WERI-Rb-1 (cell line): ENCODE data around the gene LMBRD1.

Source experiments
- DNase-seq: peaks from one replicate; pipeline ENCODE4 v3.0.0-alpha.2; 2020
- H3K27ac ChIP-seq: fragments of 250-450 bp; sonication (Bioruptor Pico); 2 replicates; pipeline ENCODE4 v1.5.1; 2020; ENCODE audit warnings: mild to moderate bottlenecking, moderate library complexity
- H3K27me3 ChIP-seq: fragments of 250-450 bp; sonication (Bioruptor Pico); 2 replicates; pipeline ENCODE4 v1.5.1; 2021; ENCODE audit warnings: mild to moderate bottlenecking, low read depth, moderate library complexity; ENCODE audit not compliant: insufficient read depth, severe bottlenecking
- H3K36me3 ChIP-seq: fragments of 250-450 bp; sonication (Bioruptor Pico); 2 replicates; pipeline ENCODE4 v1.5.1; 2020; ENCODE audit warnings: mild to moderate bottlenecking, moderate library complexity
- H3K4me3 ChIP-seq: 2 replicates; pipeline ENCODE4 v1.5.1; 2011; ENCODE audit warnings: low read depth, mild to moderate bottlenecking, control low read depth, low read length
- H3K9me3 ChIP-seq: fragments of 250-450 bp; sonication (Bioruptor Pico); 2 replicates; pipeline ENCODE4 v1.5.1; 2021; ENCODE audit warnings: mild to moderate bottlenecking, moderate library complexity; ENCODE audit not compliant: severe bottlenecking
- CTCF ChIP-seq: IDR thresholded peaks from 2 replicates; pipeline ENCODE4 v1.5.1; 2011; ENCODE audit warnings: low read depth, mild to moderate bottlenecking, control low read depth, inconsistent platforms, low read length

The LMBRD1 gene

GRCh38 chr6:69775585-69775849 lies 21.3 kb downstream of the LMBRD1 start:
- Histone ChIP-seq H3K27me3 (no peaks in the 10 kb centered on the region), H3K36me3 (no peaks in the 10 kb centered on the region; the same call in 1 of the 2 replicates), H3K4me3 (no peak overlapping the region), H3K27ac (no peak overlapping the region; the same call in 1 of the 2 replicates), H3K9me3 (no peaks in the 10 kb centered on the region)
- no peak for TF ChIP-seq CTCF
- DNase-seq, result no peak

GRCh38 chr6:69774740-69775584 lies 21.8 kb downstream of the LMBRD1 start:
- Histone ChIP-seq H3K4me3 (no peak overlapping the region), H3K36me3 (no peaks in the 10 kb centered on the region; the same call in 1 of the 2 replicates)

GRCh38 chr6:69771158-69771906 lies 25.5 kb downstream of the LMBRD1 start:
- no peaks in the 10 kb centered on the region for H3K9me3 ChIP-seq
- no peak overlapping the region for H3K27ac ChIP-seq
- no peak for TF ChIP-seq CTCF
- no peaks in the 10 kb centered on the region; the same call in 1 of the 2 replicates for H3K36me3 ChIP-seq
- DNase-seq, result no peak
- no peak overlapping the region for H3K4me3 ChIP-seq
- no peaks in the 10 kb centered on the region for H3K27me3 ChIP-seq

More at GRCh38 chr6:69774740-69775584, 21.8 kb downstream of the LMBRD1 start:
- no peak overlapping the region; the same call in 1 of the 2 replicates for H3K27ac ChIP-seq
- no peaks in the 10 kb centered on the region for H3K9me3 ChIP-seq
- no peak for TF ChIP-seq CTCF
- DNase-seq, result no peak
- no peaks in the 10 kb centered on the region for H3K27me3 ChIP-seq

GRCh38 chr6:69768664-69769063 lies 28.1 kb downstream of the LMBRD1 start:
- Histone ChIP-seq H3K27me3 (no peaks in the 10 kb centered on the region), H3K27ac (no peak overlapping the region), H3K9me3 (no peaks in the 10 kb centered on the region), H3K36me3 (no peaks in the 10 kb centered on the region; the same call in 1 of the 2 replicates), H3K4me3 (no peak overlapping the region)
- no peak for DNase-seq
- TF ChIP-seq CTCF, result no peak

- no peaks in the 10 kb centered on the region for H3K27me3 ChIP-seq
- TF ChIP-seq CTCF, result no peak
- no peak overlapping the region for H3K4me3 ChIP-seq
- H3K9me3 ChIP-seq, result no peaks in the 10 kb centered on the region
- no peak overlapping the region for H3K27ac ChIP-seq
- DNase-seq, result no peak
- no peaks in the 10 kb centered on the region for H3K36me3 ChIP-seq
Observed at GRCh38 chr6:69763763-69764162, 33.0 kb downstream of the LMBRD1 start.
